Measurements from ENCODE around the gene CEP95. TPM values are rescaled to one million over a fixed set of nuclear protein-coding genes. Genes with fewer than 3 reads are reported as not detected.

CEP95 gene
- polyA plus RNA-seq, 3 donors = 4.6 to 42.1 (median 5.0) TPM

- Histone ChIP-seq H4K20me1 (ENCODE audit: insufficient read depth, low read length) (no peaks in the 10 kb centered on the region), H3K79me2 (ENCODE audit: insufficient read depth, low read length) (peaks cover 72% of the 10 kb centered on the region), H2AFZ (ENCODE audit: insufficient read depth, low read depth, low read length, poor library complexity, severe bottlenecking) (no peak overlapping the region), H3K4me3 (replicated peaks in 1 of 3; ENCODE audit: low read depth in 2 of 3, low read length in 3 of 3) (no peak overlapping the region), H3K9ac (ENCODE audit: insufficient read depth, low read length, poor library complexity, severe bottlenecking) (no peak overlapping the region), H3K4me2 (replicated peaks; ENCODE audit: extremely low read depth, low read length, poor library complexity, severe bottlenecking) (no peak overlapping the region), H3K36me3 (replicated peaks in 1 of 2; ENCODE audit: control insufficient read depth in 1 of 2, insufficient read depth in 2 of 2, low read length in 2 of 2) (peaks cover 46 to 74% of the 10 kb centered on the region in 2 donors), H3K4me1 (ENCODE audit: control insufficient read depth in 1 of 2, insufficient read depth in 2 of 2, low read length in 2 of 2) (peaks cover 56 to 65% of the 10 kb centered on the region in 2 donors), H3K27me3 (ENCODE audit: control insufficient read depth in 2 of 2, insufficient read depth in 2 of 2, low read length in 2 of 2) (no peaks in the 10 kb centered on the region), H3K27ac (ENCODE audit: low read depth in 1 of 2, low read length in 2 of 2) (peak overlapping the region; percentile 63 to 80), H3K9me3 (replicated peaks in 1 of 2; ENCODE audit: control insufficient read depth in 1 of 2, insufficient read depth in 1 of 2, low read length in 2 of 2) (no peaks in the 10 kb centered on the region)
- no peak for TF ChIP-seq CTCF (IDR thresholded peaks at IDR 0.05)
- DNase-seq = no peak
- 75% methylated on average over 2 of the region's 7 CpGs for WGBS (ENCODE audit: insufficient coverage)
- peaks cover 53% of the 10 kb centered on the region for H3K4me1 Mint-ChIP-seq
- H3K4me3 Mint-ChIP-seq = no peak overlapping the region
- no peaks in the 10 kb centered on the region for H3K27me3 Mint-ChIP-seq (ENCODE audit: low read depth in 3 of 3)
- intact Hi-C loops (cut with micrococcal nuclease) = loop anchor here (5.0 kb wide), 1 partner anchor 35 kb away; no protein-coding TSS in a partner anchor
- H3K27ac Mint-ChIP-seq = peak overlapping the region; percentile 36 to 93 (median 82)
- peaks cover 59 to 77% of the 10 kb centered on the region in 2 donors for H3K36me3 Mint-ChIP-seq
- peaks cover 0 to 4% (median 0%) of the 10 kb centered on the region in 7 donors for H3K9me3 Mint-ChIP-seq
Observed at GRCh38 chr17:64457156-64457555, 49.6 kb upstream of the CEP95 start.

GRCh38 chr17:64458756-64459155 lies 48.0 kb upstream of the CEP95 start:
- Histone ChIP-seq H2AFZ (ENCODE audit: insufficient read depth, low read depth, low read length, poor library complexity, severe bottlenecking) (no peak overlapping the region), H3K4me1 (ENCODE audit: control insufficient read depth in 1 of 2, insufficient read depth in 2 of 2, low read length in 2 of 2) (peaks cover 40 to 49% of the 10 kb centered on the region in 2 donors), H3K36me3 (replicated peaks in 1 of 2; ENCODE audit: control insufficient read depth in 1 of 2, insufficient read depth in 2 of 2, low read length in 2 of 2) (peaks cover 47 to 76% of the 10 kb centered on the region in 2 donors), H3K4me2 (replicated peaks; ENCODE audit: extremely low read depth, low read length, poor library complexity, severe bottlenecking) (no peak overlapping the region), H3K9ac (ENCODE audit: insufficient read depth, low read length, poor library complexity, severe bottlenecking) (no peak overlapping the region), H3K27me3 (ENCODE audit: control insufficient read depth in 2 of 2, insufficient read depth in 2 of 2, low read length in 2 of 2) (no peaks in the 10 kb centered on the region), H4K20me1 (ENCODE audit: insufficient read depth, low read length) (no peaks in the 10 kb centered on the region), H3K9me3 (replicated peaks in 1 of 2; ENCODE audit: control insufficient read depth in 1 of 2, insufficient read depth in 1 of 2, low read length in 2 of 2) (no peaks in the 10 kb centered on the region), H3K27ac (ENCODE audit: low read depth in 1 of 2, low read length in 2 of 2) (no peak overlapping the region), H3K4me3 (replicated peaks in 1 of 3; ENCODE audit: low read depth in 2 of 3, low read length in 3 of 3) (no peak overlapping the region), H3K79me2 (ENCODE audit: insufficient read depth, low read length) (peaks cover 56% of the 10 kb centered on the region)
- DNase-seq = no peak
- 98% methylated on average over 6 of the region's 8 CpGs for WGBS (ENCODE audit: insufficient coverage)
- Mint-ChIP-seq H3K4me3 (no peak overlapping the region), H3K4me1 (peaks cover 42% of the 10 kb centered on the region), H3K9me3 (peaks cover 0 to 3% (median 0%) of the 10 kb centered on the region in 7 donors), H3K27me3 (ENCODE audit: low read depth in 3 of 3) (no peaks in the 10 kb centered on the region), H3K36me3 (peaks cover 61 to 77% of the 10 kb centered on the region in 2 donors), H3K27ac (peak overlapping the region in 3 of 7 donors; percentile 31 to 71 (median 53))
- no peak for TF ChIP-seq CTCF (IDR thresholded peaks at IDR 0.05)
- intact Hi-C loops (cut with micrococcal nuclease) = loop anchor here (5.0 kb wide), 1 partner anchor 36 kb away; no protein-coding TSS in a partner anchor

All from CD14-positive monocyte (primary cell).